OCI-LY3 (cell line): ENCODE results near the gene PRSS8.

Experiments
- H2AFZ ChIP-seq: fragments of 200-600, 300-600 bp; shearing (Covaris generic); 2 replicates; pipeline ENCODE4 v1.6.0; 2014; ENCODE audit warnings: antibody characterized with exemption, low read depth, low read length
- H3K27ac ChIP-seq: fragments of 200-600, 300-600 bp; sonication (generic); 2 replicates; pipeline ENCODE4 v1.5.1; 2014; ENCODE audit warnings: mild to moderate bottlenecking, low read length, moderate library complexity, mixed read lengths
- H3K27me3 ChIP-seq: fragments of 200-600, 300-600 bp; sonication (generic); 2 replicates; pipeline ENCODE4 v1.6.1; 2014; ENCODE audit warnings: low read depth, low read length, mixed read lengths
- H3K36me3 ChIP-seq: fragments of 200-600, 300-600 bp; sonication (generic); replicated peaks from 2 replicates; pipeline ENCODE3; 2014; ENCODE audit warnings: low read depth, low read length, mixed read lengths
- H3K4me1 ChIP-seq: fragments of 300-600, 200-600 bp; sonication (generic); 2 replicates; pipeline ENCODE4 v1.6.1; 2014; ENCODE audit warnings: low read length, mixed read lengths
- H3K4me2 ChIP-seq: fragments of 200-600, 300-600 bp; sonication (generic); 2 replicates; pipeline ENCODE4 v1.6.1; 2014; ENCODE audit warnings: low read length, mixed read lengths
- H3K4me3 ChIP-seq: fragments of 300-600, 200-600 bp; sonication (generic); 2 replicates; pipeline ENCODE4 v1.5.1; 2014; ENCODE audit warnings: antibody characterized with exemption, mild to moderate bottlenecking, low read length, moderate library complexity
- H3K79me2 ChIP-seq: fragments of 300-600, 200-600 bp; shearing (Covaris generic); 2 replicates; pipeline ENCODE4 v1.6.1; 2014; ENCODE audit warnings: mild to moderate bottlenecking, low read length, mixed read lengths
- H3K9ac ChIP-seq: fragments of 300-600, 200-600 bp; shearing (Covaris generic); 2 replicates; pipeline ENCODE4 v1.6.0; 2014; ENCODE audit warnings: mild to moderate bottlenecking, low read length, moderate library complexity
- H3K9me3 ChIP-seq: fragments of 200-600, 300-600 bp; shearing (Covaris generic); 2 replicates; pipeline ENCODE4 v1.6.1; 2014; ENCODE audit warnings: low read length, mixed read lengths; ENCODE audit not compliant: insufficient read depth
- H4K20me1 ChIP-seq: fragments of 200-600, 300-600 bp; sonication (generic); 2 replicates; pipeline ENCODE4 v1.6.1; 2016; ENCODE audit warnings: low read length, mixed read lengths; ENCODE audit not compliant: insufficient read depth
- CTCF ChIP-seq: fragments of 200-600, 300-600 bp; sonication (generic); IDR thresholded peaks from 2 replicates; pipeline ENCODE4 v1.5.1; 2014; ENCODE audit warnings: antibody characterized with exemption, low read length, low read depth
- EZH2phosphoT487 ChIP-seq: fragments of 200-600 bp; shearing (Covaris generic); IDR thresholded peaks from 2 replicates; pipeline ENCODE4 v1.6.1; 2018; ENCODE audit warnings: antibody characterized with exemption, mixed run types, low read depth

PRSS8 gene

GRCh38 chr16:31089199-31089598 is 46.3 kb downstream of the PRSS8 start:
- H3K4me2 ChIP-seq: no peak overlapping the region
- H4K20me1 ChIP-seq: peaks cover 4% of the 10 kb centered on the region; the same call in 1 of the 2 replicates
- H3K79me2 ChIP-seq: peaks cover 34% of the 10 kb centered on the region
- TF ChIP-seq EZH2phosphoT487 (no peak), CTCF (no peak)
- H3K27me3 ChIP-seq: no peaks in the 10 kb centered on the region
- no peak overlapping the region for H3K4me3 ChIP-seq
- H3K4me1 ChIP-seq: peaks cover 4% of the 10 kb centered on the region
- no peak overlapping the region for H3K9ac ChIP-seq
- no peak overlapping the region for H2AFZ ChIP-seq
- no peak overlapping the region for H3K27ac ChIP-seq
- H3K36me3 ChIP-seq: peaks cover 13% of the 10 kb centered on the region
- H3K9me3 ChIP-seq: no peaks in the 10 kb centered on the region

- H3K36me3 ChIP-seq: peaks cover 13% of the 10 kb centered on the region
These were observed 46.9 kb downstream of the PRSS8 start, which contains the start of gene PRSS53 for GRCh38 chr16:31088459-31089183. PRSS53 (minus strand) TSS chr16:31088943; CDS start chr16:31088809, 134 bp downstream.

GRCh38 chr16:31087971-31088370 is 47.6 kb downstream of the PRSS8 start:
- H3K27ac ChIP-seq: no peak overlapping the region
- no peaks in the 10 kb centered on the region for H3K4me1 ChIP-seq
- H3K36me3 ChIP-seq: peaks cover 13% of the 10 kb centered on the region
- no peak overlapping the region for H3K4me2 ChIP-seq
- no peak overlapping the region for H3K4me3 ChIP-seq
- H3K79me2 ChIP-seq: peaks cover 23% of the 10 kb centered on the region
- TF ChIP-seq EZH2phosphoT487 (no peak), CTCF (no peak)
- H2AFZ ChIP-seq: no peak overlapping the region
- peaks cover 4% of the 10 kb centered on the region; the same call in 1 of the 2 replicates for H4K20me1 ChIP-seq
- H3K9ac ChIP-seq: no peak overlapping the region
- no peaks in the 10 kb centered on the region for H3K9me3 ChIP-seq
- no peaks in the 10 kb centered on the region for H3K27me3 ChIP-seq

More at GRCh38 chr16:31088459-31089183, 46.9 kb downstream of the PRSS8 start, which contains the start of gene PRSS53:
- peaks cover 28% of the 10 kb centered on the region for H3K79me2 ChIP-seq
- no peak within 1 kb of the TSS for H3K4me3 ChIP-seq
- peaks cover 4% of the 10 kb centered on the region for H3K4me1 ChIP-seq
- no peak within 1 kb of the TSS for H2AFZ ChIP-seq
- no peak within 1 kb of the TSS for H3K4me2 ChIP-seq
- peaks cover 4% of the 10 kb centered on the region; the same call in 1 of the 2 replicates for H4K20me1 ChIP-seq
- no peak within 1 kb of the TSS for H3K27ac ChIP-seq
- H3K9me3 ChIP-seq: no peaks in the 10 kb centered on the region
- TF ChIP-seq EZH2phosphoT487 (no peak), CTCF (no peak)
- no peaks in the 10 kb centered on the region for H3K27me3 ChIP-seq
- H3K9ac ChIP-seq: no peak within 1 kb of the TSS

GRCh38 chr16:31087481-31087880 is 48.0 kb downstream of the PRSS8 start:
- H3K9ac ChIP-seq: no peak overlapping the region
- no peak overlapping the region for H3K4me3 ChIP-seq
- H3K9me3 ChIP-seq: no peaks in the 10 kb centered on the region
- peaks cover 18% of the 10 kb centered on the region; the same call in 1 of the 2 replicates for H3K79me2 ChIP-seq
- no peak overlapping the region for H2AFZ ChIP-seq
- no peak for TF ChIP-seq EZH2phosphoT487
- no peak for TF ChIP-seq CTCF
- H3K36me3 ChIP-seq: peaks cover 14% of the 10 kb centered on the region
- H4K20me1 ChIP-seq: no peaks in the 10 kb centered on the region; the same call in 1 of the 2 replicates
- no peak overlapping the region for H3K27ac ChIP-seq
- H3K27me3 ChIP-seq: no peaks in the 10 kb centered on the region
- H3K4me2 ChIP-seq: no peak overlapping the region
- H3K4me1 ChIP-seq: no peaks in the 10 kb centered on the region
